GM12878 (cell line): ENCODE measurements around the gene ABHD18. TPM values are rescaled to one million over a fixed set of nuclear protein-coding genes. Genes with fewer than 3 reads are reported as not detected.

Source experiments
- DPF2 ChIP-seq: fragments of 450-650 bp; IDR thresholded peaks from 2 replicates; pipeline ENCODE4 v1.6.1; 2017; ENCODE audit warnings: mild to moderate bottlenecking
- E2F8 ChIP-seq: fragments of 450-650 bp; IDR thresholded peaks from 2 replicates; pipeline ENCODE4 v1.6.1; 2018; ENCODE audit warnings: mild to moderate bottlenecking, low read depth, moderate library complexity; ENCODE audit not compliant: partially characterized antibody
- MAX ChIP-seq: IDR thresholded peaks from 2 replicates; pipeline ENCODE4 v1.6.1; 2012; ENCODE audit warnings: low read depth, low read length, improper control_type of control experiment
- ZBTB4 ChIP-seq: fragments of 450-650 bp; formaldehyde crosslinking; IDR thresholded peaks from 2 replicates; pipeline ENCODE4 v1.4.0; 2022; ENCODE audit warnings: mild to moderate bottlenecking, moderate library complexity
- ZNF687 ChIP-seq: fragments of 450-650 bp; IDR thresholded peaks from 2 replicates; pipeline ENCODE4 v1.6.1; 2017; ENCODE audit warnings: mild to moderate bottlenecking, moderate library complexity
- polyA plus RNA-seq, 11 experiments: library from polyadenylated mRNA; depleted of rRNA in 4 of 11; unstranded in 6 of 11; stranded (reverse) in 5 of 11; fragments of >200 nt; fragmentation: Nextera tagmentation in 4 of 11; fragmentation: Illumina TruSeq in 1 of 11; extraction: Ambion mirVana in 4 of 11; extraction: Trizol in 1 of 11; gene quantifications; 1 replicate in 1 of 11; 2 replicates in 10 of 11; pipeline versions ENCODE4 v1.2.1 to v1.2.3, GENCODE V29; 2011 to 2016; ENCODE audit warnings: inconsistent platforms in 2 of 11, missing spikeins in 2 of 11, low read depth in 1 of 11
- total RNA-seq, 4 experiments: library from RNA; depleted of rRNA in 3 of 4; stranded (reverse); fragments of >200 nt in 3 of 4; fragmentation: Illumina TruSeq in 1 of 4; extraction: Trizol in 1 of 4; gene quantifications; 2 replicates each; pipeline versions ENCODE4 v1.2.1 to v1.2.3, GENCODE V29; 2013 to 2021

Gene ABHD18
- total and polyA plus RNA-seq, 10 of the 15 experiments (the other 5 are each of a cell fraction or from before 2014, with no cell fraction given): 3.4 to 13.5 (median 9.6) TPM

- TF ChIP-seq ZNF687 (peak; percentile 98), E2F8 (no peak), ZBTB4 (CRISPR knock-in tag) (no peak), MAX (peak; percentile 68; the same call in 1 of the 2 replicates), DPF2 (peak; percentile 87)
- TF ChIP-seq, all 136 proteins: peak for 44
Measured at GRCh38 chr4:128060699-128061565, 95.7 kb downstream of the ABHD18 start, which contains the start of gene LARP1B (continued).
